ENCODE results near the gene TSEN2. TPM values are rescaled to one million over a fixed set of nuclear protein-coding genes. Genes with fewer than 3 reads are reported as not detected.

TSEN2 gene
- total and polyA plus RNA-seq, 10 donors, result 10.6 to 21.5 (median 14.4) TPM

GRCh38 chr3:12470111-12470510 lies 14.2 kb upstream of the TSEN2 start:
- intact Hi-C loops (cut with DNase I; ENCODE audit: low total_unique reads), result loop anchor here (10.0 kb wide), 1 partner anchor 185 kb away; the partner anchor contains the start of gene PPARG
- 78 to 95% (median 91%) methylated on average over 5 of the region's 5 CpGs for WGBS, 5 donors
- no peak for DNase-seq
- no peaks in the 10 kb centered on the region for H3K27me3 ChIP-seq (replicated peaks in 1 of 7)
- H3K36me3 ChIP-seq, result no peaks in the 10 kb centered on the region
- H3K4me3 ChIP-seq, result no peak overlapping the region
- H3K9me3 ChIP-seq, result no peaks in the 10 kb centered on the region
- TF ChIP-seq POLR2A (IDR thresholded peaks at IDR 0.05) (no peak), CTCF (IDR thresholded peaks at IDR 0.05 in 8 of 11, conservative IDR thresholded peaks at IDR 0.05 in 3 of 11) (no peak), POLR2AphosphoS5 (IDR thresholded peaks at IDR 0.05) (no peak)
- H3K27ac ChIP-seq, result no peak overlapping the region
- no peaks in the 10 kb centered on the region for H3K4me1 ChIP-seq

DNA sequence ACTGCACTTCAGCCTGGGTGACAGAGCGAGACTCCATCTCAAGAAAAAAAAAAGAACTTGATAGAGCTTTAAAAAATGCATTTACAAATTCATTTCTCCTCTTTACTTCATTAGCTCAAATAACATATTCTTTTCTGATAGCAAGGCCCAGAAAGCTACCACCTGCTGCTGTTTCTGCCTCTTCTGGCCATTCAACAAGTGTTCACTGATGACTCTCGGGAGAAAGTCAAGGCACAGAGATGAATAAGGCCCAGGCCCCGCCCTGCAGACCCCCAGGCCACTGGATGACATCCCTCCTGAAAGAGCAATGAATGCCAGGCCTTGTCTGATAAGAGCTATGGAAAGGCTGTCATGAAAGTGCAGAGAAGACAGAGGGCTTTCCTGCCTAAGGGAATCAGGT lies 13.6 kb upstream of the TSEN2 start:
- Histone ChIP-seq H3K9me3 (no peaks in the 10 kb centered on the region), H3K36me3 (no peaks in the 10 kb centered on the region)
- intact Hi-C loops (cut with DNase I; ENCODE audit: low total_unique reads), result loop anchor here (10.0 kb wide), 1 partner anchor 186 kb away; the partner anchor contains the start of gene PPARG

GRCh38 chr3:12471241-12471640 lies 13.0 kb upstream of the TSEN2 start:
- Histone ChIP-seq H3K36me3 (no peaks in the 10 kb centered on the region), H3K4me3 (no peak overlapping the region), H3K27ac (no peak overlapping the region), H3K9me3 (no peaks in the 10 kb centered on the region), H3K4me1 (peaks cover 0 to 4% (median 0%) of the 10 kb centered on the region in 6 donors), H3K27me3 (replicated peaks in 1 of 7) (no peaks in the 10 kb centered on the region)
- intact Hi-C loops (cut with DNase I; ENCODE audit: low total_unique reads), result loop anchor here (10.0 kb wide), 1 partner anchor 186 kb away; the partner anchor contains the start of gene PPARG
- TF ChIP-seq POLR2A (IDR thresholded peaks at IDR 0.05), result no peak
- no peak for TF ChIP-seq CTCF (IDR thresholded peaks at IDR 0.05 in 8 of 11, conservative IDR thresholded peaks at IDR 0.05 in 3 of 11)
- no peak for TF ChIP-seq POLR2AphosphoS5 (IDR thresholded peaks at IDR 0.05)
- DNase-seq, result no peak
- WGBS, 5 donors, result 55 to 69% (median 63%) methylated on average over 11 of the region's 11 CpGs

More for the DNA sequence above, 13.6 kb upstream of the TSEN2 start:
- H3K4me3 ChIP-seq, result no peak overlapping the region
- H3K4me1 ChIP-seq, result no peaks in the 10 kb centered on the region
- 89 to 93% (median 92%) methylated on average over 3 of the region's 3 CpGs for WGBS, 5 donors
- H3K27ac ChIP-seq, result no peak overlapping the region
- DNase-seq, result no peak
- TF ChIP-seq POLR2A (IDR thresholded peaks at IDR 0.05) (no peak), CTCF (IDR thresholded peaks at IDR 0.05 in 8 of 11, conservative IDR thresholded peaks at IDR 0.05 in 3 of 11) (no peak), POLR2AphosphoS5 (IDR thresholded peaks at IDR 0.05) (no peak)
- no peaks in the 10 kb centered on the region for H3K27me3 ChIP-seq (replicated peaks in 1 of 7)

DNA sequence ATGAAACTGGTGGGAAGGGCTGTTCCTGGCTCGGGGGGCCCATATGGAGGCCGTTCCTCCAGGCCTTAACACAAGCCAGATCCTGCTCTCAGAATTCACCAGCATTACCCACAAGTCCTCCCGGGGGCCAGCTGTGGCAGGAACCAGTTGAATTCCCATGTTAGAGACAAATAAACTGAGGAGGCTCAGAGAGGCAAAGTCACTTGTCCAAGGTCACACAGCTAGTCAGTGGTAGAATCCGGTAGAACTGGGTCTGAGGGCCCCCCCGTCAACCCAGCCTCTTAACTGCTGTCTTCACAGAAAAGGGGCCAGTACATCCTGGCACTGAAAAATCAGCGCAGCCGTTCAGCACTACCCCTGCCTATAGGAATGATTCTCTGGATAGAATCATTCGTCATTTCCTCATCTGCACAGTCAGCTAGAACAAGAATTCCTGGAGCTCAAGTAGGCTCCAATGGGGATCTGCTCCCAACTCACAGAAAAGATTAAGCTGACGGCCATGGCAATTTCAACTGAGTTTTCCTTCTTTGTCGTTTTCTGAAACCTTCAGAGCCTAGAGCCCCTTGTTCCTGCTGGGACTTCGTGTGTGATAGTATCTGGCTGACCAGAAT lies 12.2 kb upstream of the TSEN2 start:
- no peaks in the 10 kb centered on the region for H3K9me3 ChIP-seq
- peaks cover 0 to 8% (median 0%) of the 10 kb centered on the region in 6 donors for H3K4me1 ChIP-seq
- TF ChIP-seq POLR2A (IDR thresholded peaks at IDR 0.05), result no peak
- TF ChIP-seq POLR2AphosphoS5 (IDR thresholded peaks at IDR 0.05), result no peak
- WGBS, 5 donors, result 87 to 92% (median 89%) methylated on average over 11 of the region's 11 CpGs
- no peak for DNase-seq
- no peaks in the 10 kb centered on the region for H3K36me3 ChIP-seq
- no peaks in the 10 kb centered on the region for H3K27me3 ChIP-seq (replicated peaks in 1 of 7)
- H3K27ac ChIP-seq, result no peak overlapping the region
- H3K4me3 ChIP-seq, result no peak overlapping the region
- intact Hi-C loops (cut with DNase I; ENCODE audit: low total_unique reads), result loop anchor here (10.0 kb wide), 1 partner anchor 187 kb away; the partner anchor contains the start of gene PPARG

Measured in spleen (tissue), 11 donors.